Astrocyte (in vitro differentiated cells and primary cell): ENCODE measurements around the gene IZUMO2. TPM values are rescaled to one million over a fixed set of nuclear protein-coding genes. Genes with fewer than 3 reads are reported as not detected.

Experiments used
- DNase-seq: peaks from one replicate; pipeline ENCODE4 v3.0.0-alpha.2; 2010; ENCODE audit warnings: low read depth
- FAIRE-seq: peaks from 2 replicates; lab custom pipeline; 2011; peaks lifted over from hg19 to GRCh38; lab: Jason Lieb, UNC
- H2AFZ ChIP-seq: 2 replicates; pipeline ENCODE4 v1.6.0; 2012; ENCODE audit warnings: low read depth, low read length, inconsistent platforms
- H3K27ac ChIP-seq: 2 replicates; pipeline ENCODE4 v1.5.1; 2011; ENCODE audit warnings: low read depth, low read length, inconsistent platforms
- H3K27me3 ChIP-seq: 2 replicates; pipeline ENCODE4 v1.6.0; 2011; ENCODE audit warnings: low read length, inconsistent platforms; ENCODE audit not compliant: insufficient read depth
- H3K36me3 ChIP-seq: 2 replicates; pipeline ENCODE4 v1.5.1; 2011; ENCODE audit warnings: low read length, inconsistent platforms; ENCODE audit not compliant: insufficient read depth
- H3K4me1 ChIP-seq: 2 replicates; pipeline ENCODE4 v1.5.1; 2011; ENCODE audit warnings: low read length, inconsistent platforms; ENCODE audit not compliant: insufficient read depth
- H3K4me2 ChIP-seq: 2 replicates; pipeline ENCODE4 v1.6.0; 2012; ENCODE audit warnings: low read length, inconsistent platforms
- H3K4me3 ChIP-seq: 2 replicates; pipeline ENCODE4 v1.5.1; 2011; ENCODE audit warnings: low read depth, mild to moderate bottlenecking, low read length, inconsistent platforms; ENCODE audit not compliant: insufficient read depth
- H3K79me2 ChIP-seq: 2 replicates; pipeline ENCODE4 v1.6.0; 2012; ENCODE audit warnings: mild to moderate bottlenecking, low read length, inconsistent platforms; ENCODE audit not compliant: insufficient read depth
- H3K9ac ChIP-seq: 2 replicates; pipeline ENCODE4 v1.6.0; 2012; ENCODE audit warnings: mild to moderate bottlenecking, low read length, inconsistent platforms
- H3K9me3 ChIP-seq: 2 replicates; pipeline ENCODE4 v1.5.1; 2012; ENCODE audit warnings: low read depth, mild to moderate bottlenecking, low read length, inconsistent platforms; ENCODE audit not compliant: insufficient read depth
- H4K20me1 ChIP-seq: 2 replicates; pipeline ENCODE4 v1.6.0; 2012; ENCODE audit warnings: low read length, inconsistent platforms; ENCODE audit not compliant: insufficient read depth
- H3K27ac Mint-ChIP-seq: one replicate; pipeline ENCODE4 v1.8.0; 2021; ENCODE audit warnings: mild to moderate bottlenecking, mixed read lengths; ENCODE audit not compliant: unreplicated experiment
- H3K27me3 Mint-ChIP-seq: one replicate; pipeline ENCODE4 v1.8.0; 2021; ENCODE audit warnings: low read depth, mixed read lengths; ENCODE audit not compliant: unreplicated experiment
- H3K36me3 Mint-ChIP-seq: one replicate; pipeline ENCODE4 v1.8.0; 2021; ENCODE audit warnings: low read depth, mixed read lengths; ENCODE audit not compliant: unreplicated experiment
- H3K4me1 Mint-ChIP-seq: one replicate; pipeline ENCODE4 v1.8.0; 2021; ENCODE audit warnings: low read depth, mixed read lengths; ENCODE audit not compliant: unreplicated experiment
- H3K4me3 Mint-ChIP-seq: one replicate; pipeline ENCODE4 v1.8.0; 2021; ENCODE audit warnings: mild to moderate bottlenecking, moderate library complexity, mixed read lengths; ENCODE audit not compliant: unreplicated experiment
- H3K9me3 Mint-ChIP-seq: one replicate; pipeline ENCODE4 v1.8.0; 2021; ENCODE audit warnings: mild to moderate bottlenecking, mixed read lengths; ENCODE audit not compliant: unreplicated experiment
- EZH2 ChIP-seq: IDR thresholded peaks from 2 replicates; pipeline ENCODE4 v1.6.1; 2012; ENCODE audit warnings: mild to moderate bottlenecking, low read length, inconsistent platforms; ENCODE audit not compliant: insufficient read depth
- total RNA-seq: library from RNA; stranded (reverse); gene quantifications from 2 replicates; pipeline ENCODE4 v1.2.1, GENCODE V29; 2021
- TF ChIP-seq, protein P1 (sequence below): IDR thresholded peaks from 2 replicates; pipeline ENCODE4 v1.5.1; 2011; ENCODE audit warnings: low read depth, mild to moderate bottlenecking, inconsistent platforms, low read length, moderate library complexity; ENCODE audit not compliant: insufficient read depth

IZUMO2 gene
- total RNA-seq, 1 donor from 2014 or later, result not detected

DNA sequence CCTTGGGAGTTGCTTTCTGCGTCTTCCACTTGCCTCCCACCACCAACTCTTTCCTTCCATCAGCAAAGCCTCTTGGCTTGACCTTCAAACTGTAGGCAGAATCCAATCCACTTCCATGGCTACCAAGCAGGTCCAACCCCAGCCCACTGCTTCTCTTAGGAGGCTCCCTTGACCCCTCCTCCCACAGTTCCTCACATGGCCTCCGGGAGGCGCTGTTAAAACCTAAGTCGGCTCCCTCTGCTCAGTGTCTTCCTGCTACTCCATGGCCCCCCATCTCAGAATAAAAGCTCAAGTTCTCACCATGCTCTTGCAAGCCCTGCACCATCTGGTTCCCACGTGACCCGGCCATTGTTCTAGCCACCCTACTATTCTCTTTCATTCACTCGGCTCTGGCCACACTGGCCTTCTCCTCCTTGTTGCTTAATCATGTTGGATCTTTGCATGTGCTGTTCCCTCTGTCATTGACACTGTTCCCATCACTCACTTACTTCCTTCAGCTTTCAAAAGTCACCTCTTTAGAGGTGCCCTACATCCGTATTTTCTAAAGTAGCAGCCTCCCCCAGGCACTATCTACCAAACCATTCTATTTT is 7.5 kb downstream of the IZUMO2 start:
- H3K4me3 Mint-ChIP-seq, result no peak overlapping the region
- H3K4me1 Mint-ChIP-seq, result no peaks in the 10 kb centered on the region

GRCh38 chr19:50154529-50154928 is 8.6 kb downstream of the IZUMO2 start:
- Histone ChIP-seq H3K9ac (no peak overlapping the region), H3K4me3 (no peak overlapping the region), H2AFZ (no peak overlapping the region), H3K9me3 (no peaks in the 10 kb centered on the region), H3K27me3 (no peaks in the 10 kb centered on the region), H3K79me2 (no peaks in the 10 kb centered on the region), H3K36me3 (no peaks in the 10 kb centered on the region), H3K4me1 (no peaks in the 10 kb centered on the region), H3K4me2 (no peak overlapping the region), H4K20me1 (no peaks in the 10 kb centered on the region), H3K27ac (no peak overlapping the region)
- Mint-ChIP-seq H3K27me3 (no peaks in the 10 kb centered on the region), H3K4me3 (no peak overlapping the region), H3K4me1 (no peaks in the 10 kb centered on the region), H3K36me3 (no peaks in the 10 kb centered on the region), H3K9me3 (peaks cover 22% of the 10 kb centered on the region), H3K27ac (no peak overlapping the region)
- TF ChIP-seq, protein P1, sequence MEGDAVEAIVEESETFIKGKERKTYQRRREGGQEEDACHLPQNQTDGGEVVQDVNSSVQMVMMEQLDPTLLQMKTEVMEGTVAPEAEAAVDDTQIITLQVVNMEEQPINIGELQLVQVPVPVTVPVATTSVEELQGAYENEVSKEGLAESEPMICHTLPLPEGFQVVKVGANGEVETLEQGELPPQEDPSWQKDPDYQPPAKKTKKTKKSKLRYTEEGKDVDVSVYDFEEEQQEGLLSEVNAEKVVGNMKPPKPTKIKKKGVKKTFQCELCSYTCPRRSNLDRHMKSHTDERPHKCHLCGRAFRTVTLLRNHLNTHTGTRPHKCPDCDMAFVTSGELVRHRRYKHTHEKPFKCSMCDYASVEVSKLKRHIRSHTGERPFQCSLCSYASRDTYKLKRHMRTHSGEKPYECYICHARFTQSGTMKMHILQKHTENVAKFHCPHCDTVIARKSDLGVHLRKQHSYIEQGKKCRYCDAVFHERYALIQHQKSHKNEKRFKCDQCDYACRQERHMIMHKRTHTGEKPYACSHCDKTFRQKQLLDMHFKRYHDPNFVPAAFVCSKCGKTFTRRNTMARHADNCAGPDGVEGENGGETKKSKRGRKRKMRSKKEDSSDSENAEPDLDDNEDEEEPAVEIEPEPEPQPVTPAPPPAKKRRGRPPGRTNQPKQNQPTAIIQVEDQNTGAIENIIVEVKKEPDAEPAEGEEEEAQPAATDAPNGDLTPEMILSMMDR, result no peak
- no peak for TF ChIP-seq EZH2
- no peak for DNase-seq
- FAIRE-seq, result no peak

More for the DNA sequence above, 7.5 kb downstream of the IZUMO2 start:
- Mint-ChIP-seq H3K9me3 (peaks cover 22% of the 10 kb centered on the region), H3K27me3 (no peaks in the 10 kb centered on the region), H3K27ac (no peak overlapping the region), H3K36me3 (no peaks in the 10 kb centered on the region)
- TF ChIP-seq EZH2, result no peak
- TF ChIP-seq, protein P1, result no peak
- Histone ChIP-seq H3K27me3 (no peaks in the 10 kb centered on the region), H3K4me2 (no peak overlapping the region), H3K4me1 (no peaks in the 10 kb centered on the region), H3K36me3 (no peaks in the 10 kb centered on the region), H2AFZ (no peak overlapping the region), H3K79me2 (no peaks in the 10 kb centered on the region), H3K9me3 (no peaks in the 10 kb centered on the region), H3K4me3 (no peak overlapping the region), H4K20me1 (no peaks in the 10 kb centered on the region), H3K9ac (no peak overlapping the region), H3K27ac (no peak overlapping the region)
- no peak for DNase-seq
- FAIRE-seq, result no peak

DNA sequence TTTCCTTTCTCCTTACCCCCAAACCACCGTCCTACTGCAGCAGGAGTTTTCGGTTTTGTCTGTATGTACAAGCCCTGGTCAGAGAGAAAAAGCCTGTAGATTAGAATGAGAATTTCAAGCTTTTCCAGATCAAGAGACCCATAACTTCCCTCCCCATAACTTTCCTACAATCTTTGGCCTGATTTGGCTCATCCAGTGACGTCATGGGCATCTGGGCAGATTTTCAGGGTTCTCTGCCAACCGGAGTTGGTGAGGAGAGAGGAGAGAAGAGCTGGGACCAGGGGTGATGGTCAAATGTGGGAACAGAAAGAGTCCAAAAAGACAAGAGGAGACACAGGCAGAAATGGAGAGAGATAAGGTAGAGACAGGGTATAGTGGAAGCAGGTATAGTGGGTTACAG is 10.5 kb downstream of the IZUMO2 start:
- H3K36me3 ChIP-seq, result no peaks in the 10 kb centered on the region
- H3K4me3 Mint-ChIP-seq, result no peak overlapping the region
- H3K27me3 Mint-ChIP-seq, result no peaks in the 10 kb centered on the region
- H3K27ac Mint-ChIP-seq, result no peak overlapping the region
- no peak overlapping the region for H3K4me2 ChIP-seq
- H3K4me1 Mint-ChIP-seq, result no peaks in the 10 kb centered on the region
- H3K36me3 Mint-ChIP-seq, result no peaks in the 10 kb centered on the region
- peaks cover 2% of the 10 kb centered on the region for H3K9me3 ChIP-seq
- no peak overlapping the region for H3K9ac ChIP-seq
- FAIRE-seq, result no peak
- H2AFZ ChIP-seq, result no peak overlapping the region
- no peak overlapping the region for H3K27ac ChIP-seq
- no peak for DNase-seq
- no peaks in the 10 kb centered on the region for H3K4me1 ChIP-seq
- peaks cover 32% of the 10 kb centered on the region for H3K9me3 Mint-ChIP-seq
- H3K79me2 ChIP-seq, result no peaks in the 10 kb centered on the region
- H3K4me3 ChIP-seq, result no peak overlapping the region
- TF ChIP-seq, protein P1, result no peak
- no peak for TF ChIP-seq EZH2
- no peaks in the 10 kb centered on the region for H3K27me3 ChIP-seq
- H4K20me1 ChIP-seq, result no peaks in the 10 kb centered on the region
